Activated CD8-positive, alpha-beta memory T cell treated with anti-CD3 and anti-CD28 coated beads, Interleukin-2, amount 50 U/mL, for 4 hours (primary cell): Measurements from ENCODE around the gene TRERF1.
A peak's percentile ranks its signal among the peaks of the same experiment; 100 is the strongest.
"Not testable (repeated sequence)": the region's sequence is repeated elsewhere in the genome, so short reads cannot be mapped to it uniquely, and the experiment has no call there.

Experiments used
- DNase-seq: peaks from one replicate; pipeline ENCODE4 v3.0.0-alpha.2; 2020

The TRERF1 gene

GRCh38 chr6:42236682-42237473, 214.8 kb downstream of the TRERF1 start:
- no peak for DNase-seq

GRCh38 chr6:42236030-42236429, 215.7 kb downstream of the TRERF1 start:
- no peak for DNase-seq

- no peak for DNase-seq
Measured at GRCh38 chr6:42232035-42232434, 219.7 kb downstream of the TRERF1 start.

GRCh38 chr6:42230345-42231321, 221.1 kb downstream of the TRERF1 start:
- DNase-seq: no peak

GRCh38 chr6:42229506-42230119, 222.1 kb downstream of the TRERF1 start:
- no peak for DNase-seq

GRCh38 chr6:42228305-42228704, 223.4 kb downstream of the TRERF1 start:
- no peak for DNase-seq

GRCh38 chr6:42227173-42227850, 224.4 kb downstream of the TRERF1 start:
- no peak for DNase-seq

- no peak for DNase-seq
Measured at GRCh38 chr6:42226645-42227143, 225.0 kb downstream of the TRERF1 start.

GRCh38 chr6:42226161-42226611, 225.5 kb downstream of the TRERF1 start:
- no peak for DNase-seq

GRCh38 chr6:42225419-42225818, 226.3 kb downstream of the TRERF1 start:
- DNase-seq: no peak

- DNase-seq: no peak
Measured at GRCh38 chr6:42225029-42225339, 226.7 kb downstream of the TRERF1 start.

- no peak for DNase-seq
Measured at GRCh38 chr6:42224222-42225028, 227.3 kb downstream of the TRERF1 start.

- no peak for DNase-seq
Measured at GRCh38 chr6:42222448-42222847, 229.3 kb downstream of the TRERF1 start.

GRCh38 chr6:42221546-42221945, 230.2 kb downstream of the TRERF1 start:
- no peak for DNase-seq

- DNase-seq: no peak
Measured at GRCh38 chr6:42220807-42221206, 230.9 kb downstream of the TRERF1 start.

GRCh38 chr6:42217519-42218367, 234.0 kb downstream of the TRERF1 start, which contains the start of gene MRPS10:
Gene MRPS10 (minus strand): TSS chr6:42217861. CDS start chr6:42217849, 12 bp downstream.
- peak; percentile 89 for DNase-seq

GRCh38 chr6:42217157-42217518, 234.6 kb downstream of the TRERF1 start:
- DNase-seq: no peak

- not testable (repeated sequence) for DNase-seq
Measured at GRCh38 chr6:42216495-42216894, 235.2 kb downstream of the TRERF1 start.

- no peak for DNase-seq
Measured at GRCh38 chr6:42212442-42212841, 239.3 kb downstream of the TRERF1 start.

GRCh38 chr6:42211726-42212125, 240.0 kb downstream of the TRERF1 start:
- no peak for DNase-seq

- no peak for DNase-seq
Measured at GRCh38 chr6:42210551-42210950, 241.2 kb downstream of the TRERF1 start.
